ENCODE results near the gene CD63.

DNA sequence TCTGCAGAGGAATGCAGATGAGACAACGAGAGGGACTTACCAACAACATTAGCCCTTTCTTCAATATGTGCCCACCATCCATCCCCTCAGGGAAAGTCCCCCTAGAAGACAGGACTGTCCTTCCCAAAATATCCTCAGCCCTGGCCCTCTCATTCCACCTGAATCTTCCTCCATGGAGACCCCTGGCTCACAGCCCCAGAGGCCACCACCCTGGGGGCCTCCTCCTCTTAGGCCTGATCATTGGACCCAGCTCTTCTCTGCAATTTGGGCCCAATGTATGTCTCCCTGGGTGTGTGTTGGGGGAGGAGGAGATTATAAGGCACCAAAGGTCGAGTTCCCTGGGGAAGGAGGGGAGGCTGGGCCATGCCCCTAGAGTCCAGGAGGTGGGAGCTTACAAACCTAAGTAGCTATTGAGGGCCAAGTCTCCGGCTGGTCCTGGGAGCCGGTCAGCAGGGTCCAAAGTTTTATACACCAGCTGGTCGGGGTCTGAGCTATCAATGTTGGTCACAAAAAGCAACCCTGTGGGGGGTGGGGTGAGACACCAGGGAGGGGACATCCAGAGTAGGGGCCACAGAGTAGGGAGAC lies 29.2 kb downstream of the CD63 start:
- TF ChIP-seq CTCF (IDR thresholded peaks at IDR 0.05 in 8 of 11, conservative IDR thresholded peaks at IDR 0.05 in 3 of 11) = no peak
- no peak for TF ChIP-seq POLR2AphosphoS5 (IDR thresholded peaks at IDR 0.05)

Data from spleen (tissue), 7 donors.